ENCODE results near the gene ANKRD16. TPM values are rescaled to one million over a fixed set of nuclear protein-coding genes. Genes with fewer than 3 reads are reported as not detected.
A peak's percentile ranks its signal among the peaks of the same experiment; 100 is the strongest.

Gene ANKRD16
- total and polyA plus RNA-seq, 2 donors (not counting 1 experiment from before 2014, with no cell fraction given): 10.9 to 12.6 TPM

DNA sequence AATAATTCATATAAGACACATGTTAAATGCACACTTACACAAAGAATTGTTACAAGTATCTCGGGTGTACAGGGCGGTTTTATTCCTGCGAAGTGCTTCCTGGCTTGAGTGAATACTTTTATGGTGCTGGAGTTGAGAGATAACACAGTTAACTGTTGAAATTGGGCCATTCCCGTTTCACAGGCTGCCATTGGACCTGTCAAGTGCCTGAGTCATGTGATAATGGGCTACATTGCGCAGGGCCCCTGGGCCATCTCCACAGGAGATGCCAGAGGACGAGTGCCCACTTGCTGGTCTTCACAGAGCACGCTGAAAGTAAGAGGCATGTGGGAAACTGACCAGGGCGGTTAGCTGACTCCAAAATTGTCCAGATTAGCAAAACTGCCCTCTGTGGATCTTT lies 5.2 kb upstream of the ANKRD16 start:
- peaks cover 60% of the 10 kb centered on the region for H3K4me1 Mint-ChIP-seq
- H3K9ac ChIP-seq (ENCODE audit: low read length): no peak overlapping the region
- ATAC-seq (ENCODE audit: low read depth) (no peak), DNase-seq (no peak)
- H3K27ac ChIP-seq (ENCODE audit: low read length in 2 of 2): peak overlapping the region; percentile 11 to 86
- peaks cover 38 to 45% of the 10 kb centered on the region in 2 donors for H3K4me1 ChIP-seq (ENCODE audit: control insufficient read depth in 2 of 2, insufficient read depth in 2 of 2, low read length in 2 of 2)
- H4K20me1 ChIP-seq (ENCODE audit: control insufficient read depth, insufficient read depth, low read length, poor library complexity, severe bottlenecking): peaks cover 23% of the 10 kb centered on the region
- peaks cover 89% of the 10 kb centered on the region for H3K79me2 ChIP-seq (ENCODE audit: control insufficient read depth, insufficient read depth, low read length)
- CTCF ChIA-PET: interaction anchor here (0.6 to 1.7 kb wide), 4 partner anchors 51 to 76 kb away, joined by 3 to 5 read pairs (median 3); no protein-coding TSS in a partner anchor
- H3K4me3 ChIP-seq (ENCODE audit: control extremely low read depth in 1 of 5, extremely low read depth in 1 of 5, insufficient read depth in 1 of 5, low read depth in 2 of 5, low read length in 4 of 5): no peak overlapping the region
- H2AFZ ChIP-seq (ENCODE audit: insufficient read depth, low read depth, low read length, poor library complexity, severe bottlenecking): no peak overlapping the region
- intact Hi-C loops (cut with micrococcal nuclease): loop anchor here (5.0 kb wide), 1 partner anchor 157 kb away; no protein-coding TSS in a partner anchor
- H3K36me3 ChIP-seq (replicated peaks in 1 of 2; ENCODE audit: control extremely low read depth in 1 of 2, control insufficient read depth in 1 of 2, extremely low read depth in 1 of 2, insufficient read depth in 2 of 2, low read length in 1 of 2): peaks cover 0 to 17% of the 10 kb centered on the region in 2 experiments
- no peak overlapping the region for H3K4me2 ChIP-seq (replicated peaks; ENCODE audit: low read depth, low read length, poor library complexity, severe bottlenecking)
- H3K9me3 Mint-ChIP-seq (ENCODE audit: insufficient read depth): no peaks in the 10 kb centered on the region
- POLR2A ChIA-PET: interaction anchor here (0.6 kb wide), 1 partner anchor 60 kb away, joined by 3 read pairs; no protein-coding TSS in a partner anchor
- H3K27me3 Mint-ChIP-seq: no peaks in the 10 kb centered on the region
- H3K27me3 ChIP-seq (replicated peaks in 1 of 4; ENCODE audit: control extremely low read depth in 1 of 4, control insufficient read depth in 3 of 4, insufficient read depth in 4 of 4, low read length in 3 of 4): no peaks in the 10 kb centered on the region
- H3K27ac Mint-ChIP-seq: peak overlapping the region; percentile 27
- no peak overlapping the region for H3K4me3 Mint-ChIP-seq
- TF ChIP-seq CTCF (IDR thresholded peaks at IDR 0.05): no peak
- no peak for TF ChIP-seq EZH2 (IDR thresholded peaks at IDR 0.05; ENCODE audit: borderline replicate concordance, insufficient read depth, low read depth, low read length, poor library complexity, severe bottlenecking)
- 97% methylated on average over 6 of the region's 8 CpGs for WGBS (ENCODE audit: insufficient coverage)
- peaks cover 0 to 8% (median 0%) of the 10 kb centered on the region in 3 donors for H3K9me3 ChIP-seq (ENCODE audit: control extremely low read depth in 1 of 3, control insufficient read depth in 2 of 3, insufficient read depth in 1 of 3, low read length in 2 of 3)

GRCh38 chr10:5894403-5894802 lies 4.7 kb upstream of the ANKRD16 start:
- H3K4me3 ChIP-seq (ENCODE audit: control extremely low read depth in 1 of 5, extremely low read depth in 1 of 5, insufficient read depth in 1 of 5, low read depth in 2 of 5, low read length in 4 of 5): no peak overlapping the region
- no peak for TF ChIP-seq EZH2 (IDR thresholded peaks at IDR 0.05; ENCODE audit: borderline replicate concordance, insufficient read depth, low read depth, low read length, poor library complexity, severe bottlenecking)
- TF ChIP-seq CTCF (IDR thresholded peaks at IDR 0.05): no peak
- 89% methylated on average over 3 of the region's 4 CpGs for WGBS (ENCODE audit: insufficient coverage)
- Mint-ChIP-seq H3K4me1 (peaks cover 61% of the 10 kb centered on the region), H3K4me3 (no peak overlapping the region), H3K27me3 (no peaks in the 10 kb centered on the region), H3K9me3 (ENCODE audit: insufficient read depth) (no peaks in the 10 kb centered on the region), H3K27ac (peak overlapping the region; percentile 74)
- H3K27me3 ChIP-seq (replicated peaks in 1 of 4; ENCODE audit: control extremely low read depth in 1 of 4, control insufficient read depth in 3 of 4, insufficient read depth in 4 of 4, low read length in 3 of 4): no peaks in the 10 kb centered on the region
- H3K27ac ChIP-seq (ENCODE audit: low read length in 2 of 2): peak overlapping the region in 1 of 2 donors; percentile 32
- peaks cover 84% of the 10 kb centered on the region for H3K79me2 ChIP-seq (ENCODE audit: control insufficient read depth, insufficient read depth, low read length)
- DNase-seq (no peak), ATAC-seq (ENCODE audit: low read depth) (no peak)
- H3K9me3 ChIP-seq (ENCODE audit: control extremely low read depth in 1 of 3, control insufficient read depth in 2 of 3, insufficient read depth in 1 of 3, low read length in 2 of 3): peaks cover 0 to 8% (median 0%) of the 10 kb centered on the region in 3 donors
- POLR2A ChIA-PET: interaction anchor here (0.6 kb wide), 1 partner anchor 60 kb away, joined by 3 read pairs; no protein-coding TSS in a partner anchor
- no peak overlapping the region for H3K9ac ChIP-seq (ENCODE audit: low read length)
- intact Hi-C loops (cut with micrococcal nuclease): loop anchor here (5.0 kb wide), 1 partner anchor 158 kb away; no protein-coding TSS in a partner anchor
- H3K4me2 ChIP-seq (replicated peaks; ENCODE audit: low read depth, low read length, poor library complexity, severe bottlenecking): no peak overlapping the region
- CTCF ChIA-PET: interaction anchor here (1.1 to 1.7 kb wide), 4 partner anchors 22 to 75 kb away, joined by 3 to 5 read pairs (median 3); no protein-coding TSS in a partner anchor
- H3K4me1 ChIP-seq (ENCODE audit: control insufficient read depth in 2 of 2, insufficient read depth in 2 of 2, low read length in 2 of 2): peaks cover 38 to 45% of the 10 kb centered on the region in 2 donors
- peaks cover 23% of the 10 kb centered on the region for H4K20me1 ChIP-seq (ENCODE audit: control insufficient read depth, insufficient read depth, low read length, poor library complexity, severe bottlenecking)
- peaks cover 0 to 17% of the 10 kb centered on the region in 2 experiments for H3K36me3 ChIP-seq (replicated peaks in 1 of 2; ENCODE audit: control extremely low read depth in 1 of 2, control insufficient read depth in 1 of 2, extremely low read depth in 1 of 2, insufficient read depth in 2 of 2, low read length in 1 of 2)
- no peak overlapping the region for H2AFZ ChIP-seq (ENCODE audit: insufficient read depth, low read depth, low read length, poor library complexity, severe bottlenecking)

All from B cell (primary cell).